GOT3 (cell line): ENCODE data around the gene PSME2.

Source experiments
- DNase-seq: peaks from one replicate; lab custom pipeline; 2025; ENCODE audit warnings: mixed read lengths; lab: John Stamatoyannopoulos, UW

The PSME2 gene

GRCh38 chr14:24146453-24146977 is at the start of gene PSME2:
Gene PSME2 (minus strand): TSS chr14:24146610. CDS start chr14:24146581, 29 bp downstream.
- peak; percentile 77 for DNase-seq

- DNase-seq, result peak; percentile 55
Measured at GRCh38 chr14:24195186-24196070, 49.0 kb upstream of the PSME2 start, which contains the start of gene TM9SF1. Gene TM9SF1 (minus strand): TSS chr14:24195441. CDS start chr14:24195019, 422 bp downstream.

GRCh38 chr14:24194873-24195185 is 48.4 kb upstream of the PSME2 start:
- no peak for DNase-seq

- no peak for DNase-seq
Measured at GRCh38 chr14:24194186-24194872, 47.9 kb upstream of the PSME2 start.

- DNase-seq, result no peak
Measured at GRCh38 chr14:24192933-24193332, 46.5 kb upstream of the PSME2 start.

GRCh38 chr14:24190416-24190815 is 44.0 kb upstream of the PSME2 start:
- no peak for DNase-seq

- no peak for DNase-seq
Measured at GRCh38 chr14:24189460-24189859, 43.0 kb upstream of the PSME2 start.

- no peak for DNase-seq
Measured at GRCh38 chr14:24189059-24189375, 42.6 kb upstream of the PSME2 start.

GRCh38 chr14:24188251-24189058 is 42.0 kb upstream of the PSME2 start, which contains the start of gene IPO4:
Gene IPO4 (minus strand): TSS chr14:24188816. CDS start chr14:24188787, 29 bp downstream.
- DNase-seq, result peak; percentile 39

- DNase-seq, result no peak
Measured at GRCh38 chr14:24187539-24187915, 41.1 kb upstream of the PSME2 start.

- no peak for DNase-seq
Measured at GRCh38 chr14:24186831-24187538, 40.6 kb upstream of the PSME2 start.

GRCh38 chr14:24185741-24186140 is 39.3 kb upstream of the PSME2 start:
- DNase-seq, result no peak

GRCh38 chr14:24185026-24185425 is 38.6 kb upstream of the PSME2 start:
- no peak for DNase-seq

GRCh38 chr14:24184104-24184970 is 37.9 kb upstream of the PSME2 start:
- no peak for DNase-seq

GRCh38 chr14:24183014-24183481 is 36.6 kb upstream of the PSME2 start:
- no peak for DNase-seq

GRCh38 chr14:24182110-24182882 is 35.9 kb upstream of the PSME2 start:
- no peak for DNase-seq

- no peak for DNase-seq
Measured at GRCh38 chr14:24181371-24182077, 35.1 kb upstream of the PSME2 start.

GRCh38 chr14:24179961-24180796 is 33.8 kb upstream of the PSME2 start:
- no peak for DNase-seq
